H1 (cell line): ENCODE data around the gene DPY19L3. TPM values are rescaled to one million over a fixed set of nuclear protein-coding genes. Genes with fewer than 3 reads are reported as not detected.

Experiments
- CTCF ChIA-PET: fragments of 300-600 bp; sonication (Branson Sonifier 250); formaldehyde crosslinking; loops from one replicate; lab custom pipeline; 2021; ENCODE audit not compliant: partially characterized antibody; lab: Charles Lee
- POLR2A ChIA-PET: fragments of 300-600 bp; sonication (Branson Sonifier 250); formaldehyde crosslinking; loops from one replicate; lab custom pipeline; 2021; ENCODE audit warnings: inconsistent platforms; ENCODE audit not compliant: partially characterized antibody; lab: Charles Lee
- DNase-seq, 2 experiments: peaks; one replicate each; pipeline versions ENCODE4 v3.0.0 to v3.0.0-alpha.2; 2010 to 2022; ENCODE audit warnings: low spot score in 2 of 2, low read depth in 1 of 2, mixed read lengths in 1 of 2
- FAIRE-seq: peaks from 2 replicates; lab custom pipeline; 2011; peaks lifted over from hg19 to GRCh38; lab: Jason Lieb, UNC
- H2AFZ ChIP-seq: 2 replicates; pipeline ENCODE4 v1.8.1; 2012; ENCODE audit warnings: low read length, inconsistent platforms
- H2AK5ac ChIP-seq: 2 replicates; pipeline ENCODE4 v1.6.1; 2013; ENCODE audit warnings: low read depth, low read length
- H2BK120ac ChIP-seq: replicated peaks from 2 replicates; pipeline ENCODE3; 2013; ENCODE audit warnings: low read depth, low read length, inconsistent platforms
- H2BK12ac ChIP-seq: 2 replicates; pipeline ENCODE4 v1.6.1; 2013; ENCODE audit warnings: low read depth, low read length
- H2BK15ac ChIP-seq: 2 replicates; pipeline ENCODE4 v1.6.1; 2013; ENCODE audit warnings: low read length
- H2BK20ac ChIP-seq: 2 replicates; pipeline ENCODE4 v1.6.1; 2013; ENCODE audit warnings: low read length
- H2BK5ac ChIP-seq: 2 replicates; pipeline ENCODE4 v1.6.1; 2013; ENCODE audit warnings: low read depth, low read length
- H3K14ac ChIP-seq: 2 replicates; pipeline ENCODE4 v1.6.1; 2013; ENCODE audit warnings: inconsistent platforms; ENCODE audit not compliant: insufficient read length
- H3K18ac ChIP-seq: 2 replicates; pipeline ENCODE4 v1.6.1; 2013; ENCODE audit warnings: low read length; ENCODE audit errors: extremely low read depth
- H3K23ac ChIP-seq: 2 replicates; pipeline ENCODE4 v1.6.1; 2013; ENCODE audit warnings: inconsistent platforms; ENCODE audit not compliant: insufficient read length
- H3K23me2 ChIP-seq: 2 replicates; pipeline ENCODE4 v1.6.1; 2013; ENCODE audit warnings: low read depth, low read length
- H3K27ac ChIP-seq: 2 replicates; pipeline ENCODE4 v1.6.1; 2011; ENCODE audit warnings: low read depth, low read length, inconsistent platforms
- H3K27me3 ChIP-seq, 4 experiments: replicated peaks in 1 of 4; 1 replicate in 1 of 4; 2 replicates in 3 of 4; pipeline versions ENCODE4 v1.6.1 to v1.8.1; 2011 to 2013; ENCODE audit warnings: low read length in 3 of 4, mild to moderate bottlenecking in 3 of 4, inconsistent platforms in 2 of 4, mixed read lengths in 2 of 4, moderate library complexity in 1 of 4; ENCODE audit not compliant: control insufficient read depth in 3 of 4, insufficient read depth in 3 of 4; ENCODE audit errors: extremely low read depth in 1 of 4
- H3K36me3 ChIP-seq, 4 experiments: 2 replicates each; pipeline versions ENCODE4 v1.6.1 to v1.8.1; 2011 to 2013; ENCODE audit warnings: mild to moderate bottlenecking in 4 of 4, low read length in 3 of 4, moderate library complexity in 2 of 4, control low read depth in 1 of 4, inconsistent platforms in 1 of 4; ENCODE audit not compliant: insufficient read depth in 4 of 4, control insufficient read depth in 2 of 4
- H3K4ac ChIP-seq: replicated peaks from 2 replicates; pipeline ENCODE3; 2013; ENCODE audit warnings: low read length, low read depth, mixed read lengths, inconsistent platforms; ENCODE audit not compliant: insufficient read length
- H3K4me1 ChIP-seq, 4 experiments: replicated peaks in 1 of 4; 1 replicate in 1 of 4; 2 replicates in 3 of 4; pipeline versions ENCODE4 v1.6.1 to v1.8.1; 2011 to 2013; ENCODE audit warnings: low read length in 3 of 4, inconsistent platforms in 2 of 4, mixed read lengths in 1 of 4; ENCODE audit not compliant: insufficient read depth in 4 of 4, control insufficient read depth in 3 of 4
- H3K4me2 ChIP-seq, 2 experiments: 2 replicates each; pipeline versions ENCODE4 v1.6.1 to v1.8.1; 2011 to 2013; ENCODE audit warnings: low read depth in 2 of 2, low read length in 2 of 2, control low read depth in 1 of 2, inconsistent platforms in 1 of 2, mild to moderate bottlenecking in 1 of 2; ENCODE audit not compliant: insufficient read depth in 1 of 2
- H3K4me3 ChIP-seq, 4 experiments: fragments of 200-600, 300-600 bp in 1 of 4; sonication (generic), shearing (Covaris generic), sonication (Bioruptor Twin) in 1 of 4; 2 replicates each; pipeline versions ENCODE4 v1.5.1 to v1.8.1; 2011 to 2016; ENCODE audit warnings: low read length in 4 of 4, low read depth in 3 of 4, control low read depth in 2 of 4, inconsistent platforms in 2 of 4, mild to moderate bottlenecking in 2 of 4, mixed read lengths in 1 of 4, moderate library complexity in 1 of 4; ENCODE audit not compliant: insufficient read depth in 2 of 4; ENCODE audit errors: extremely low read depth in 1 of 4
- H3K56ac ChIP-seq: replicated peaks from 2 replicates; pipeline ENCODE3; 2013; ENCODE audit warnings: low read depth, mild to moderate bottlenecking, mixed read lengths, low read length, inconsistent platforms; ENCODE audit not compliant: insufficient read length
- H3K79me1 ChIP-seq: 2 replicates; pipeline ENCODE4 v1.6.1; 2013; ENCODE audit warnings: low read depth, low read length, control low read depth
- H3K79me2 ChIP-seq, 2 experiments: 2 replicates each; pipeline versions ENCODE4 v1.6.1 to v1.8.1; 2012 to 2013; ENCODE audit warnings: low read length in 2 of 2, mild to moderate bottlenecking in 2 of 2, inconsistent platforms in 1 of 2; ENCODE audit not compliant: insufficient read depth in 2 of 2, control insufficient read depth in 1 of 2
- H3K9ac ChIP-seq, 4 experiments: replicated peaks in 1 of 4; 1 replicate in 1 of 4; 2 replicates in 3 of 4; pipeline versions ENCODE4 v1.6.1 to v1.8.1; 2011 to 2013; ENCODE audit warnings: low read depth in 3 of 4, low read length in 3 of 4, control low read depth in 2 of 4, mild to moderate bottlenecking in 2 of 4, moderate library complexity in 2 of 4, inconsistent platforms in 1 of 4; ENCODE audit errors: extremely low read depth in 1 of 4
- H3K9me3 ChIP-seq, 2 experiments: 2 replicates each; pipeline versions ENCODE4 v1.6.1 to v1.8.1; 2012 to 2013; ENCODE audit warnings: mild to moderate bottlenecking in 2 of 2, moderate library complexity in 2 of 2, control low read depth in 1 of 2, inconsistent platforms in 1 of 2, low read depth in 1 of 2, low read length in 1 of 2, mixed read lengths in 1 of 2; ENCODE audit not compliant: insufficient read depth in 2 of 2
- H4K20me1 ChIP-seq, 2 experiments: replicated peaks in 1 of 2; 2 replicates each; pipeline versions ENCODE3 to v1.8.1; 2011 to 2013; ENCODE audit warnings: inconsistent platforms in 2 of 2, low read length in 2 of 2, mild to moderate bottlenecking in 1 of 2; ENCODE audit not compliant: insufficient read depth in 2 of 2, control insufficient read depth in 1 of 2
- H4K5ac ChIP-seq: 2 replicates; pipeline ENCODE4 v1.6.1; 2013; ENCODE audit warnings: low read length, low read depth, mixed read lengths, inconsistent platforms; ENCODE audit not compliant: insufficient read length
- H4K8ac ChIP-seq: 2 replicates; pipeline ENCODE4 v1.8.0; 2013; ENCODE audit warnings: mild to moderate bottlenecking, moderate library complexity, low read length, inconsistent platforms; ENCODE audit not compliant: insufficient read depth; ENCODE audit errors: extremely low read depth
- H4K91ac ChIP-seq: replicated peaks from 2 replicates; pipeline ENCODE3; 2013; ENCODE audit warnings: low read length, mixed read lengths, inconsistent platforms; ENCODE audit not compliant: insufficient read length
- ASH2L ChIP-seq: fragments of 200-600, 300-600 bp; sonication (generic); IDR thresholded peaks from one replicate; pipeline ENCODE4 v1.7.1; 2017; ENCODE audit warnings: low read length
- BRCA1 ChIP-seq: IDR thresholded peaks from 2 replicates; pipeline ENCODE4 v1.6.1; 2012; ENCODE audit warnings: low read depth, low read length, improper control_type of control experiment
- CBX8 ChIP-seq: fragments of 300-800, 300-1000 bp; sonication (generic); IDR thresholded peaks from 2 replicates; pipeline ENCODE4 v1.7.1; 2016; ENCODE audit warnings: low read depth, low read length, borderline replicate concordance
- CHD2 ChIP-seq: IDR thresholded peaks from 2 replicates; pipeline ENCODE4 v1.6.1; 2012; ENCODE audit warnings: low read length, improper control_type of control experiment
- CREB1 ChIP-seq: IDR thresholded peaks from 2 replicates; pipeline ENCODE4 v1.6.1; 2012; ENCODE audit warnings: inconsistent platforms
- FOSL1 ChIP-seq: IDR thresholded peaks from 2 replicates; pipeline ENCODE4 v1.6.1; 2011; ENCODE audit warnings: mild to moderate bottlenecking, low read depth, low read length, moderate library complexity; ENCODE audit not compliant: insufficient read depth
- HDAC2 ChIP-seq, 2 experiments: fragments of 300-600 bp in 1 of 2; sonication (generic) in 1 of 2; IDR thresholded peaks; 2 replicates each; pipeline ENCODE4 v1.6.1; 2011 to 2012; ENCODE audit warnings: low read depth in 2 of 2, low read length in 2 of 2, mild to moderate bottlenecking in 2 of 2, moderate library complexity in 2 of 2, borderline replicate concordance in 1 of 2, inconsistent platforms in 1 of 2
- JUN ChIP-seq: IDR thresholded peaks from 2 replicates; pipeline ENCODE4 v1.6.1; 2011; ENCODE audit warnings: low read depth, mild to moderate bottlenecking, improper control_type of control experiment, low read length
- MAFK ChIP-seq: IDR thresholded peaks from 2 replicates; pipeline ENCODE4 v1.6.1; 2012; ENCODE audit warnings: low read depth, mild to moderate bottlenecking, improper control_type of control experiment, low read length
- MAX ChIP-seq: IDR thresholded peaks from 2 replicates; pipeline ENCODE4 v1.6.1; 2012; ENCODE audit warnings: inconsistent platforms
- RFX5 ChIP-seq: IDR thresholded peaks from 2 replicates; pipeline ENCODE4 v1.6.1; 2011; ENCODE audit warnings: low read depth, low read length, improper control_type of control experiment, borderline replicate concordance
- RXRA ChIP-seq: IDR thresholded peaks from 2 replicates; pipeline ENCODE4 v1.6.1; 2011; ENCODE audit warnings: low read depth, mild to moderate bottlenecking, low read length, moderate library complexity; ENCODE audit not compliant: insufficient read depth
- SIRT6 ChIP-seq: IDR thresholded peaks from one replicate; pipeline ENCODE4 v1.7.1; 2012; ENCODE audit warnings: low read length, inconsistent platforms
- SP2 ChIP-seq: IDR thresholded peaks from 2 replicates; pipeline ENCODE4 v1.6.1; 2012; ENCODE audit warnings: mild to moderate bottlenecking, low read length, inconsistent platforms
- TAF7 ChIP-seq: optimal IDR thresholded peaks from 2 replicates; pipeline ENCODE3; 2011; ENCODE audit warnings: low read depth, mild to moderate bottlenecking, inconsistent platforms, low read length, moderate library complexity, borderline replicate concordance
- TCF12 ChIP-seq: IDR thresholded peaks from 2 replicates; pipeline ENCODE4 v1.6.1; 2011; ENCODE audit warnings: low read depth, mild to moderate bottlenecking, low read length
- whole genome bisulfite sequencing, 2 experiments: shearing (Covaris generic) in 1 of 2; methylation state at CpG; one replicate each; pipeline versions ENCODE4 v1.1.6 to v1.1.7; 2013 to 2015; ENCODE audit warnings: low lambda C conversion rate in 2 of 2, mixed read lengths in 2 of 2, inconsistent platforms in 1 of 2, low coverage in 1 of 2, missing lambda C conversion rate in 1 of 2; ENCODE audit not compliant: insufficient replicate concordance in 2 of 2, insufficient coverage in 1 of 2, insufficient read length in 1 of 2; ENCODE audit errors: extremely low coverage in 1 of 2, missing lambda C conversion rate in 1 of 2; 5-methylcytosine and 5-hydroxymethylcytosine counted together
- polyA plus RNA-seq, 7 experiments: library from polyadenylated mRNA; depleted of rRNA in 3 of 7; stranded (reverse) in 5 of 7; unstranded in 2 of 7; fragments of >200 nt in 5 of 7; fragments of 200-250 nt in 2 of 7; gene quantifications; 1 replicate in 5 of 7; 2 replicates in 1 of 7; 4 replicates in 1 of 7; pipeline versions ENCODE4 v1.2.1 to v1.2.3, GENCODE V29; 2011 to 2013; ENCODE audit warnings: missing spikeins in 2 of 7, mixed read lengths in 2 of 7
- total RNA-seq: library from RNA; stranded (reverse); fragmentation: NEBNext Ultra II Directional; extraction: Animal tissue kit (Norgen Biotek cat#: 25700); gene quantifications from 2 replicates; pipeline ENCODE4 v1.2.1, GENCODE V29; 2021

Gene DPY19L3
- total and polyA plus RNA-seq, 2 of the 8 experiments (the other 6 are each of a cell fraction or from before 2014, with no cell fraction given) = 35.3 to 60.2 TPM

- DNase-seq (no peak), FAIRE-seq (no peak)
- H3K14ac ChIP-seq = no peak overlapping the region
- no peaks in the 10 kb centered on the region for H3K79me2 ChIP-seq
- H3K79me1 ChIP-seq = no peaks in the 10 kb centered on the region
- no peaks in the 10 kb centered on the region for H3K4me1 ChIP-seq
- WGBS, 2 experiments = 94% methylated on average over 9 of the region's 9 CpGs; no CpG with 5 or more reads in 1 of the 2 experiments
- H3K27me3 ChIP-seq = no peaks in the 10 kb centered on the region
- no peak overlapping the region for H4K5ac ChIP-seq
- no peak overlapping the region for H3K9ac ChIP-seq
- H3K9me3 ChIP-seq = peaks cover 0 to under 1% of the 10 kb centered on the region in 2 experiments; a peak in 1 of 4 replicates
- no peak overlapping the region for H2BK20ac ChIP-seq
- H3K23ac ChIP-seq = no peak overlapping the region
- H3K4me3 ChIP-seq = no peak overlapping the region
- H3K18ac ChIP-seq = no peak overlapping the region
- no peak overlapping the region for H2BK15ac ChIP-seq
- H2BK5ac ChIP-seq = no peak overlapping the region
- no peak overlapping the region for H4K8ac ChIP-seq
- ChIA-PET CTCF (interaction anchor here (0.6 kb wide), 1 partner anchor 26 kb away, joined by 3 read pairs; no protein-coding TSS in a partner anchor), POLR2A (no interaction called here)
- no peak overlapping the region for H3K4me2 ChIP-seq
- H2BK120ac ChIP-seq = no peak overlapping the region
- H2AFZ ChIP-seq = no peak overlapping the region
- no peak overlapping the region for H3K56ac ChIP-seq
- no peak overlapping the region for H2AK5ac ChIP-seq
- H3K4ac ChIP-seq = no peak overlapping the region
- no peaks in the 10 kb centered on the region for H4K20me1 ChIP-seq
- no peak overlapping the region for H2BK12ac ChIP-seq
- no peak overlapping the region for H3K27ac ChIP-seq
- H4K91ac ChIP-seq = no peak overlapping the region
- H3K36me3 ChIP-seq = no peaks in the 10 kb centered on the region
- no peaks in the 10 kb centered on the region for H3K23me2 ChIP-seq
- no peak for TF ChIP-seq MAFK
- no peak for TF ChIP-seq TCF12
- no peak for TF ChIP-seq RFX5
- TF ChIP-seq RXRA = no peak
- TF ChIP-seq JUN = no peak
- TF ChIP-seq SP2 = no peak
- TF ChIP-seq CBX8 = no peak
- no peak for TF ChIP-seq BRCA1
- TF ChIP-seq MAX = no peak
- no peak for TF ChIP-seq SIRT6
- no peak for TF ChIP-seq CHD2
- no peak for TF ChIP-seq FOSL1
- no peak for TF ChIP-seq HDAC2 (IDR thresholded peaks at IDR 0.05; ENCODE audit: borderline replicate concordance in 1 of 2, low read depth in 2 of 2, low read length in 2 of 2)
- TF ChIP-seq TAF7 = no peak
- TF ChIP-seq CREB1 = no peak
- TF ChIP-seq ASH2L = no peak
These were observed 117.4 kb downstream of the DPY19L3 start for GRCh38 chr19:32522967-32523366.
